Measurements from ENCODE around the gene SORCS2.

The SORCS2 gene

GRCh38 chr4:7519638-7520376, 327.5 kb downstream of the SORCS2 start:
- DNase-seq, result no peak

GRCh38 chr4:7521666-7522065, 329.3 kb downstream of the SORCS2 start:
- DNase-seq, result no peak

DNA sequence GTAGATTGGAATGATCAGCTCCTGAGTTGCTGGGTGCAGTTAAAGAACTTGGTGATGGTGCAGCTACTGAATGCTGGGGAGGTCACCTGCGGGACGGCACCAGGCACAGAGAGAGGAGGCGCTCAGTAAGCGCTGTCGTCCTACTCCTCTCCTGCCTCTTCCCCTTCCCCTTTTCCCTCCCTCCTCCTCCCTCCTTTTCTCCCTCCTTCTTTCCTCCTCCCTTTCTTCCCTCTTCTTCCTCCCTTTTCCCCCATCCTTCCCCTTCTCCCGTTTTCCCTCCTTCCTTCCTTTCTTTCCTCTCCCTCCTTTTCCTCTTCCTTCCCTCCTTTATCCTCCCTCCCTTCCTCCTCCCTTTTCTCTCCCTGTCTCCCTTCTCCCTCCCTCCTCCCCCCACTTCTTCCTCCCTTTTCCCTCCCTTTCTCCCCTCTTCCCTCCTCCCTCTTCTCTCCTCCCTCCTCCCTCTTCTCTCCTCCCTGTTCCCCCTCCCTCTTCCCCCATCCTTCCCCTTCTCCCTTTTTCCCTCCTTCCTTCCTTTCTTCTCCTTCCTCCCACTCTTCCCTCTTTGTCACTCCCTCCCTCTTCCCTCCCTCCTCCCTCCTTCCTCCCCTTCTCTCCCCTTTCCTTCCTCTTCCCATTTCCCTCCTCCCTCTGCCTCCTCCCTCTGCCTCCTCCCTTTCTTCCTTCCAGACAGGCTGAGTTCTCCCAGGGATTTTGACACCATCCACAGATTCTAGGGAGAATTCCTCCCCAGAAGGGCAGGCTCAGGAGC, 330.3 kb downstream of the SORCS2 start:
- DNase-seq, result no peak

GRCh38 chr4:7523526-7523925, 331.2 kb downstream of the SORCS2 start:
- DNase-seq, result no peak

- DNase-seq, result peak; percentile 42
Observed at GRCh38 chr4:7524064-7524682, 331.8 kb downstream of the SORCS2 start.

DNA sequence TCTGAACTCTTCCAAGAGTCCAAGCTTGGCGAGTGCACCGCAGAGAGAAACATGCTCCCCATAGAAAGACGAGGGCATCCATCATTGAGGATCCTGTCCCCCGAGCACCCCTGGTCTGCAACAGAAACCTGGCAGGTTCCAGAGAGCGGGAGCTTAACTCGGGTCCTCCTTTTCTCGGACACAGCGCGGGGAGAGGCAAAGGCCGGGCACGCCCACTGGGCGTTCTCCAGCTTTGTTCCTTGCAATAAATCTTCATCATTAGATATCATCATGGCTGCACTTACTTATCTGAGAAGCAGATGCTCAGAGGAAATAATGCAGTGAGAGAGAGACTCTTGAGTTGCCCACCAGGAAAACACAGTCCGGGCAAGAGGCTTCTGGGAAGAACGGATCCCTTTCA, 332.5 kb downstream of the SORCS2 start:
- DNase-seq, result no peak

DNA sequence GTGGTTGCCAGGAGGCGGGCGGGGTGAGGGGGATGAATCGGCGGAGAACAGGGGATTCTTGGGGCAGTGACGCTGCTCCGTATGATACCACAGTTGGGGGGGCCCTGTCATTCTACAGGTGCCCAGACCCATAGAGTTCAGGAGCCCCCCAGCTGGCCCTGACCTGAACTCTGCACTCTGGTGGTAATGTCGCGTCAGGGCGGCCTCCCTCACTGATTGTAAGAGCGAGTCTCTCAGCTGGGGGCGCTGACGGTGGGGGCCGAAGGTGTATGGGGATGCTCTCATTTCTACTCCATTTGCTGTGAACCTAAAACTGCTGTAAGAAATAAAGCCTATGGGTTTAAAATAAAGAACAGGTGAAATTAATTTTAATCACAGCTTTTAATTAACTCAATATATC, 334.2 kb downstream of the SORCS2 start:
- no peak for DNase-seq

DNA sequence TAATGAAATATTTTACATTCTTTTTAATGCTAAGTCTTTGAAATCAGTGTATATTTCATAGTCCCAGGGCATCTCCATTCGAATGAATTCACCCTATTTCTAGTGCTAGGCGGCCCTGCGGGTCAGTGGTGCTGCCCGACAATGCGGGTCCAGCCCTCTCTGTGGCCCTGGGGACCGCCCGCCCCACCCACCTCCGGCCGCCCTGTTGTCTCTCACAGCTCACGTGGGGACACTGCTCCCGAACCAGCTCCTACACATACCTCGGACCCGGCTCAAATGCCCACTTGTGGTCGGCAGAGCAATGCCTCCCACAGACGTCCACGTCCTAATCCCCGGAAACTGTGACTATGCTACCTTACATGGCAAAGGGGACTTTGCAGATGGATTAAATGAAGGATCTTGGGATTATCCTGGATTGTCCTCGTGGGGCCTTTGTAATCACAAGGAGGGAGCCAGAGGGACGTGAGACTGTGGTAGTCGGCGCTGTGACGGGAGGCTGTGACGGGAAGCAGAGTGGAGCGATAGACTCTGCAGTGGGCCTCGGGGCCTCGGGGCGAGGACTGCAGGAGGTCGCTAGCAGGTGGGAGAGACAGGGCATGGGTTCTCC, 334.7 kb downstream of the SORCS2 start:
- DNase-seq, result no peak

- DNase-seq, result no peak
Observed at GRCh38 chr4:7529368-7530080, 337.2 kb downstream of the SORCS2 start.

DNA sequence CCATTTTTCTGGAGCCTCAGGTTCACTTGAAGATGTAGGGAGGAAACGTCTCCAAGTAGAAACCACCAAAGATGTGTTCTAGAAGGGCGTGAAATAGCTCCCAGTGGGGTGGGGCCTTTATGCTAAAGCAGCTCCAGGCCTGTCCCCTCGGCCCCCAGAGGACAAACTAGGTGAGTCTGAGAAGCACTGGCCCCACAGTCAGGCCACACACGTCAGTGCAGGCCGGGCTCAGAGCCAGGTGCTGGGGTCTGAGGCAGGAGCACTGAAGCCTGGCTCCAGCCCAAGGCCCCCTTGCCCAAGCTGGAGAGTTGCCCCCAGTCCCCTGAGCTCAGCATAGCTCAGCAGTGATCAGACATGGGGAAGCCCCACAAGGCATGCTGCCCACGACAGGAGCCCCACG, 337.7 kb downstream of the SORCS2 start:
- no peak for DNase-seq

GRCh38 chr4:7530932-7531639, 338.7 kb downstream of the SORCS2 start:
- no peak for DNase-seq

DNA sequence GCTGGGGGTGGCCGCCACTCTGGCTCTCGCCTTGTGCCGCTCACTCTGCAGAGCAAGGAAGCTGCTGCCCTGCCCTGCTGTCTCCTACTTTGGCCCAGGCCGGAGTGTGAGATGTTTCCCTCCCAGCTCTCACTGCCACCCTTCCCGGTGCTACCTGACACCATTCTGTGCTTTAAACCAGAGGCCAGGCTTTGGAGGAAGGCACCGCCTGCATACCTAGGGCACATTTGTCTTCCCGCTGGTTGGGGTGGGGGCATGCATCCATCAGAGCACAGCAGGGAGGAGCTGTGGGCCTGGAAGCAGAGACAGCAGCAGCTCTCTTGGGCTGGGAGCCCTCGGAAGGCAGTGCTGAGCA, 339.3 kb downstream of the SORCS2 start:
- no peak for DNase-seq

DNA sequence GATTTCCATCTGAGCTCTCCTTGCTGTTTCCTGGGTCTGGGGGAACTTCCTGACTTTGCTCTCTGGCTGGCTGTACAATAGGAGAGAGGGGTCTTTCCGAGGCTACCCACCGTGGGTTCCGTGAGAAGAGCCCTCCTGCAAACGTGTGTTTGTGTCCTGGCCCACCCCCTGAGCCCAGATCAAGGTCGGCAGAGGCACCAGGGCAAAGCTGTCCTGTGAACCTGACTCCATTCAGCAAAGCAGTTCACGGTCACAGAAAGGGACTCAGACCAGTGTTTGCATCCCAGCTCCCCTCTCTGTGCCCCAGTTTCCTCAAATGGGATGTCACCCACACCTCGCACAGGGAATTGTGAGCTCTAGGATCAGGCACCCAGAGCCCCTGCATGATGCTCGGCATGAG, 339.7 kb downstream of the SORCS2 start:
- no peak for DNase-seq

DNA sequence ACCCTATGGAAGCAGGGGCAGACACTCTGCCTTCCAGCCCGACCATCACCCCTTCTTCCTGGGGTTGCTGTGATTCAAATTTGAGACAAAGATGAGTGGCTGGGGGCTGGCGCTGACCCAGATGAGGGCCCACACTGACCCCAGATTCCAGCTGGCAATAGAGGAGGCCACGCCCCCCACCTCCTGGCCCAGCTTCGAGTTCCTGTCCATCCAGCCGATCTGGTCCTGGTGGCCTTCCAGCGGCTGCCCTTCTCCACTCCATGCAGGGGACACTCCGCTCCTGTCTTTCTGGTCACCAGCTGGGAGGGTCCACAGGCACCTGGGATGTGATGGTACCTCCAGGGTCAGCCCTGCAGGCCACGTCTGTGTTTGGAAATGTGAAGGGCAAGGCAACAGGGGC, 340.9 kb downstream of the SORCS2 start:
- no peak for DNase-seq

GRCh38 chr4:7535094-7535493, 342.8 kb downstream of the SORCS2 start:
- no peak for DNase-seq

DNA sequence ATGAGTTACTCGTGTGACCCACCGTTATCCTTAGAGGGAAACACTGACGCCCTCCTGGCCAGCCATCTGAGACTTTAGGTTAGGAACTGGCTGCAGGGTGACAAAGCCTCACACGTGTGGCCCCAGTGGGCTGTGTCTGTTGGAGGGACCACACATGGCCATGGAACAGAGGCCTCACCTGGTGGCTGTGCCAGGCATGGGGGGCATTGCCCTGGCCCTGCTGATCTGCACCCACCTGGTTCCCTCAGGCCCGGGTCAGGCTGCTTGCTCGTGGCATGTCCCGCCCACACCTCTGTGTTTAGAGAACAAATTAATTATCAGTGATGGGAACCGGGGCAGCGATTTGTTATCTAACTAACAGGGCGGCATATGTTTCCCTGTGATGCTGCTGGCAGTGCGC, 343.3 kb downstream of the SORCS2 start:
- DNase-seq, result no peak

GRCh38 chr4:7536876-7537275, 344.5 kb downstream of the SORCS2 start:
- DNase-seq, result no peak

- no peak for DNase-seq
Observed at GRCh38 chr4:7537853-7538400, 345.6 kb downstream of the SORCS2 start.

- DNase-seq, result no peak
Observed at GRCh38 chr4:7538518-7538917, 346.2 kb downstream of the SORCS2 start.

DNA sequence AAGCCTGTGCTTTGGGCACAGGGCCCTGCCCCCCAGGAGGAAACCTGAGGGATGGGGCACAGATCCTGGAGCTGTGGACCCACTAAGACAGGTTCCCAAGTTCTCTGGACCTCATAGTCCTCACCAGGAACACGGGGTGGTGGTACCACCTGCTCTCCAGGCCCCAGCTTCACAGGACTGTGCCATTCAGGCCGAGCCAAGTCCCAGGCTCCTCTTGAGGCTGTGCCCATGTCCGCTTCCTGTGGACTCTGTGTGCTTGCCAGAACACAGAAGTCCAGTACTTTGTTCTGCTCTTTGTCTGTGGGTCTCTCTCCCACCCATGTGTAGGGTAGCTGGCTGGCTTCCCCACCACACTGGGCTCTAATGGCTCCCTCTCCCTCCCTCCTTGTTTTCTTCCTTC, 346.8 kb downstream of the SORCS2 start:
- DNase-seq, result no peak

GRCh38 chr4:7539659-7540058, 347.3 kb downstream of the SORCS2 start:
- peak; percentile 82 for DNase-seq

DNA sequence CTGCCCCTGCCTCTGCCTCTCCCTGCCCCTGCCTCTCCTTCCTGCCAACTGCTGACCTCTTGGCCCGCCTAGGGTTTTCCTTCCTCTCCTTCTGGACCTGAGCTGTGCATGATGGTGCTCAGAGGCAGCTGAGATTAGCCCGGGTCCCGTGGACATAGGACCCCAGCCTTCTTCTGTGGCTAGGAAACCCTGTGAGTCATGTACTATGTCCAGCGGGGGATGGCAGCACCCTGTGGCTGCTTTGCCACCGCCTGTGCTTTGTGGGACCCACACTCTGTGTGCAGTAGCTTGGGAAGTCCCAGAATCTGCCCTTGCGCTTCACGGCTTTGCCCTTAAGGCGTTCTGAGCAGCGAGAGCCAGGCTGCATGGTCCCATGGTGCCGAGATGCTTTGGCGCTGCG, 347.9 kb downstream of the SORCS2 start:
- DNase-seq, result no peak

All from GDM1 (cell line).